Activated T-cell treated with anti-CD3 and anti-CD28 coated beads for 1 hour (primary cell): ENCODE measurements around the gene COLQ.
"Not testable (repeated sequence)": the region's sequence is repeated elsewhere in the genome, so short reads cannot be mapped to it uniquely, and the experiment has no call there.

Experiments used
- DNase-seq: peaks from one replicate; pipeline ENCODE4 v3.0.0-alpha.2; 2020; ENCODE audit warnings: low read depth

Gene COLQ

DNA sequence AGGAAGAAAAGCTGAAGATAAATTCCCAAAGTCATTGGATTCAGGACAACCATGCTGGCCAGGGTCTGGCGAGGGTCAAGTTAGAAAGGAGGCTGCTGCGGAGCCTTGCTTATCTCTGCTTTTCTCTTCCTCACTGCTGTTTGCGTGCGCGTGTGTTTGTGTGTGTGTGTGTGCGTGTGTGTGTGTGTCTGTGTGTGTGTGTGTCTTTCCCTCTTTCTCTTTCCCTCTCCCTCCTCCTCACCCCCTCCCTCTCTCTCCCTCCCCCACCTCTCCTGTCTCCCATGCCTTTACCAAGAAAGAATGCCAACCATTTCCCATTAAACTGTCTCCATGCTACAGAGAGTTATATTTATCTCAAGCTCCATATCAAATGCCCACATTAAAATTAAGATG is at the start of gene COLQ:
Gene COLQ, minus strand, starts transcription at position 134 of the 393 bp plus-strand sequence. Its CDS starts 81 bp downstream, at position 53.
- DNase-seq = no peak

DNA sequence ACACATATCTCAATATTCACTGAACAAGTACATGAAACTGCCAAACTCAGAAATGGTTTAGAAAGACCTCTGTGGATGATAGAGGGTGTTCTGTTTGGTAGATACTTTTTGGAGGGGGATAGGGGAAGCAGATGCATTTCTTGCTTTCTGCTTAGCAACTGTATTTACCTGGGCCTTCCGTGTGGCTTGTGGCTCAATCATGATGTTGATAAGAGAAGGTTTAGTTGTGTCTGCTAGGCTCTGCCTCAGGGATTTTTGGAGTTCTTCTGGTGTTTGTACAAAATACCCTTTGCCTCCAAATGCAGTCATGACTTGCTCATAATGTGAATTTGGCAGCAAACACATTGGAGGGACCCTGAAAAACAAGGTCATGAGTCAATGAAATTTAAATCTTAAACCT is 41.7 kb upstream of the COLQ start:
- DNase-seq = no peak

DNA sequence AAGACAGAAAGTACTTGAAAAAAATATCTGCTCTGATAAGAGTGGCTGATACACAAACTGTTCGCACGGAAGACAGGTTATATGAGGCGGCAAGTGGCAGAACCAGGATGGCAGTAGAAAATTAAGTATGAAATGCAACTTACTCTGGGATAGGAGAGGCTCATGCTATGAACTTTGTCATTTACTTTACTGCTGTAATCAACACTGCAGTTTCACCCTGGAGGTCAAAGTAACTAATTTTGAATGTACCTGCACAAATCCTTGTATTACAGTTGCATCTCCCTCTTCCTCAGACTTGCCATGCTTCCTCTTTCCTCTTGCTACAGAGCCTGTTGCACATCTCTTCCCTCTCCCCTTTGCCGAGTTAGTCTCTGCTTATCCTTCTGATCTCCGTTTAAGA is 41.1 kb upstream of the COLQ start:
- no peak for DNase-seq

DNA sequence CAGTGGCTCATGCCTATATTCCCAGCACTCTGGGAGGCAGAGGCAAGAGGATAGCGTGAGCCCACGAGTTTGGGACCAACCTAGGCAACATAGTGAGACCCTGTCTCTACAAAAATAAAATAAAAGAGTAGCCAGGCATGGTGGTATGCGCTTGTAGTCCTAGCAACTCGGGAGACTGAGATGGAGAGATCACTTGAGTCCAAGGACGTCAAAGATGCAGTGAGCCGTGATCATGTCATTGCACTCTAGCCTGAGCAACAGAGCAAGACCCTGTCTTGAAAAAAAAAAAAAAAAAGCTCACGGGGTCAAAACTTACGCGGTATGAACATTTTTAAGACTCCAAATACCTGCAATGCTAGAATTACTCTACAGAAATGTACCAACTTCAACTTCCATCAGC is 37.1 kb upstream of the COLQ start:
- DNase-seq = no peak

DNA sequence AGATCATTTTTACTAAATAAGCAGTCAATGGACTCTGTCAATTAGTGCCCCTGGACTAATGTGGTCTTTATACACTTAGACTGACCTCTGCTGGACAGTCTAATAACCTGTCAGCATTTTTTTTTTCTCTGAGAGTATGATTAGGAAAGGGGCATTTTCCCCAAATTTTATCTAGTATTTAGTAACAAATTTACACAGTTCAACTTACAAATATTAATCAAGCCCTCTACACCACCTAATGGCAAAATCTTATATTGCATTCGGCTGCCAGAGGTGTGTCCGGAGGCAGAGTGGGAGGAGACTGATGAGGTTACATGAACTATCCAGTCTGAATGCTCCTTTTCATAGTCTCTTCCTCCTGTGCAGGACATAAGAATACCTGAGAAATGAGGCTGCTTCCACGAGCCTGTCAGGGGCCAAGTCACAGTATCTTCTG is 36.0 kb upstream of the COLQ start:
- peak; percentile 7 for DNase-seq

DNA sequence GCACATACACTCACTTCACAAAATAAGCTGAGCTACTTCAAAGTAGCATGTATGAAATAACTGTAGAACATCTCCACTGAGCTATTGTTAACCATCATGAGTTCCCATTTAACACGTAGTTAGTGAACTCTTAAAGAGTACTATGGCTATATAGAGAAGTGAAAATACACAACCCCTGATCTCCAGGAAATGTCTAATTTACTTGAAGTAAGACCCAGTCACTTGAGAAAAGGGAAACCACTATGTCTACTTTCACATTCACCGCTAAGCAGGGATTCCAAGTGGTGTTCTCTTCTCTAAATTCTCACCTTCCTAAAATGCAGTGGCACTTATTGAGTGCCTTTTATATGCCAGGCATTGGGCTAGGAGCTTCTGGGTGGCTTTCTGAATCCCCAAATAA is 35.0 kb upstream of the COLQ start:
- no peak for DNase-seq

DNA sequence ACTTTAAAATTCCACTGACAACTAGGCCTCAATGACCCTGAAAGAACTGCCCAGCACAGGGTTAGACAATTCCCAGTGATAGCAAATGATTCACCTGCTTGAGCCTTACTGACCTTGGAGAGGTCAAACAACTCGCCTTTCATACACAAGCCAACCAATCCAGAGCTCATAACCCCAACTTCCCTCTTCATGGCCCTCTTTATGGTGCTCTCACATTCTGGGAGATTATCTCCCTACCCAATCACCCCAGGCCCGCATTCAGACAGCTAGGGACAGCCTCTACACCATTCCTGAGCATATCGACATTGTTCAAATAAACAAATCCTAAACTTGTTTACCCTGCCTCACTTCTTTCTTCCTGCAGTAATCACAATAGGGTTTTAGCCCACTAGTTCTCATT is 32.2 kb upstream of the COLQ start:
- DNase-seq = no peak

DNA sequence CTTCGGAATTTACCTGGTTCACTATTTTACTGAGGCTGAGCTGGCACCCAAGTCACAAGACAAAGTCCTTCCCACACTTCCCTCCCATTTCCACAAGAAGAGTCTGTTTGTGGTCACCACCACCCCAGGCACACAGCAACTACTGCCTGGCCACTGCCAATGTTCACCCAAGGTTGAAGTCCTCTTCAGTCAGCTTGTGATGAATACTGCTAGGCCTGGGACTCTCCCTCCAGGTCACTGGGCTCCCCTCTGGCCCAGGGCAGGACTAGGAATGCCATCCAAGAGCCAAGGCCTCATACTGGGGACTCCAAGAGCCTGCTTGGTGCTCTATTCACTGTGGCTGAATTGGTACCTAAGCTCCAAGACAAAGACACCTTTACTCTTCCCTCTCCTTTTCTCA is 30.4 kb upstream of the COLQ start:
- no peak for DNase-seq

DNA sequence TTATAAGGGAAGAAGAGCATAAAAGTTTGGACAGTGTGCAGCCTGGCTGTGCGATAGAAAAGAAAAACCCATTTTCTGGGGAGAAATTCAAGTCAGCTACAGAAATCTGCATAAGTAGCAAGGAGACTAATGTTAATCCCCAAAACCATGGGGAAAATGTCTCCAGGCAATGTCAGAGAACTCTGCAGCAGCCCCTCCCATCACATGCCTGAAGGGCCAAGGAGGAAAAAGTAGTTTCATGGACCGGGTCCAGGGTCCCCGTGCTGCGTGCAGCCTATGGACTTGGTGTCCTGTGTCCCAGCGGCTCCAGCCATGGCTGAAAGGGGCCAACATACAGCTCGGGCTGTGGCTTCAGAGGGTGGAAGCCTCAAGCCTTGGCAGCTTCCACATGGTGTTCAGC is 28.3 kb upstream of the COLQ start:
- no peak for DNase-seq

DNA sequence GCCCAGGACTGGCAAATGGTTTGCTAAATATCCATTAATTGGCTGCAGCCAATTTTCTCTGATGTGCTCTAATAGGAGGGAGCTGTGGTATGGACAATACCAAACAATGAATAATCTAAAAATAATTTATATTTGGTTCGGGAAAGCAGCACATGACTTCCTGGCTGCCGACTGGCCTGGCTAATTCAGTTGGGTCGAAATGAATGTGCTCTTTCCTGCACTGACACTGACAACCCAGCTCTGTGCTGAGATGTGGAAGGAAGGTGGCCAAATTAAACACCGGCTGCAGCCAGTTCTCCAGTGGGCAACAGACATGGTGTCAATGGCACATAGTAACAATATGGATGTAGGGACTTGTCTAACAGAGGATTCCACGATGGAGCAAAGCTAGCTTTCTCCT is 21.1 kb upstream of the COLQ start:
- DNase-seq = no peak

DNA sequence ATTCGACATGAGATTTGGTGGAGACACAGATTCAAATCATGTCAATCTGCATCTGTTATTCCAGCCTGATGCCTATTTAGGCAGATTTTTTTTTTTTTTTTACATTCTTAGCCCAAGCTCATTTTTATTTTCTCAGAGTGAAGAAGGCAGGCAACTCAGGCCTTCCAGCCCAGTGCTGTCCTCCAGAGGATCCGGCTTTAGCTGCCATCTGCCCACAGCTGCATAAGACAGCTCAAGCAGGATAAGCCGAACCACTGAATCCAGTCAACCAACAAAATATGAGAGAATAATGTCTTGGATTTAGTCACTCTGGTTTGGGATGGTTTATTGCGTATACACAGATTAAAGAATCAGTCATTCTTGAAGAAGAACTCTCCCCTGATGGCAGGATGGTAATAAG is 19.9 kb upstream of the COLQ start:
- no peak for DNase-seq

DNA sequence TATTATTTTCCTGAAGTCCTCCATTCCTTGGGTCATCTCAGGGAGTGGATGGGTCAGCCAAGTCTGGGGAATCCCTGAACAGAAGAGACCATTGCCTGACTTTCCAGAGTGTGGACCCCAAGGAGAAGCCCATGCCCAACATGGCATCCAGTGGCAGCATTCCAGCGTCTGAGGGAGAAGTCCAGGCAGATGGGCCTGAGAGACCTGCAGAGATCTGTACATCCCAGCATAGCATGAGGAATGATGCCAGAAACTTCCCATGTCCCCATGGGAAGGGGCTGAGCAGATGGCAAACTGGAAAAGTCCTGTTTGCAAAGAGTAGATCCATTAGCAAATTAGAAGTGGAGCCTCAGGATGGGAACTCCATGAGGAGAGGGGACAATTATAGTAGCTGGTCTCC is 17.6 kb upstream of the COLQ start:
- no peak for DNase-seq

DNA sequence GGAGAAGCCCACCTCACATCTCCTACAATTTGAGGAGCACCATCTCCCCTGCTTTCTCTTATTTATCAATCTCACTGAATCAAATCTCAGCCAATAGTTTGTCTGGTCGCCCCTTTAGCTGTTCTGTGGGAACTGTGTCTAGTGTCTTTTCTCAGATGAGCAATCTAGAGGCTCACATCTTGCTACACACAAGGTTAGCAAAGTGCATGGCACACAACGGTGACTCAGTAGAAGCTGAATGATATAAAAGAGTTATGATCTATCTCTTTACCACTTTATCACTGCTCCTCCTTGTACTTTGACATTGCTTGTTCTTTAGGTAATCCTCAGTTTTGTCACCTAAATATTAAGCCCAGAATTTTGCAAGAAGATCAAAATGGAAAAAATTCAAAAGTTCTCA is 16.8 kb upstream of the COLQ start:
- DNase-seq = no peak

DNA sequence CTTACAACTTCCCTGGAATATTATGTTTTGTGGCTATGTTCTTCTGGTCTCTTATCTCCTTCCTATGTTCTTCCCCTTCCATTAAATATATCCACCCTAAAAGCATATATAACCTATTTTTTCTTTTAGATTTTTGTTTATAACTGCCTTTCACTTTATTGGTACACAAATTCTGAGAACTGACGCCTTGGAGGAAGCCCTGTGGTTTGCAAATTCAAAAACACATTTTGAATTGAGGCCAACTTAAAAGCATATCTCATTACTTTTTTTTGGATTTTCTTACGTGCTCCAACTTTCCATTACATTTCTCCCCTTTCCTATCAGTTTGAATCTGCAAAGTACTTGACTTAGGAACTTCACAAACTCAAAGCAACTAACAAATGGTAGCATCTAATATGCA is 15.3 kb upstream of the COLQ start:
- no peak for DNase-seq

DNA sequence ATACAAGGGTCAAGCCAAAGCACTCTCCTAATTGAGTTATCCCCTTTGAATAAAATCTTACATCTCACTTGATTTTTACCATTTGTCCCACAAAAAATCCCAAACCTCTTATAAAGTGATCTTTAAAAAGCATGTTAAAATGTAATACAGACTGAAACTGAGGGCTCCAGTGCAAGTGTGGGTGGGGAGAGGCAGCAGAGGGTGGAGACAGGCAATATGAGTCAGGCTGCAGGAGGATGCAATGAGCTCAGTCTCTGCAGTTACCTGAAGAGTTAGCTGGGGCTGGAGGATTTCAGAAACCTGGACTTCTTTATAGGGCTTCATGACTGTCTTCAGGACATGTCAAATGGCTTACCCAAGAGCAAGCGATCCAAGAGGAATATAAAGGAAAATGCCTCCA is 14.2 kb upstream of the COLQ start:
- peak; percentile 19 for DNase-seq

DNA sequence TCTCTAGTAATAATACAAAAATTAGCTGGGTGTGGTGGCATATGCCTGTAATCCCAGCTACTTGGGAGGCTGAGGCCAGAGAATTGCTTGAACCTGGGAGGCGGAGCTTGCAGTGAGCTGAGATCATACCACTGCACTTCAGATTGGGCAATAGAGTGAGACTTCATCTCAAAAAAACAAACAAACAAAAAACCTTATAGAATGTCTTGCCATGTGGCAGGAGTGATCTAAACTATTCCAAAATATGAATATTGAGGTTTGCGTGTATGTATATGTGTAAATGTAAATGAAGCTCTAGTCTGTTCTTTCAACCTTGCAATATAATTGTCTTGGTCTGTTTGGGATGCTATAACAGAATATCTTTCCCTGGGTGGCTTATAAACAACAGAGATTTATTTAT is 11.1 kb upstream of the COLQ start:
- not testable (repeated sequence) for DNase-seq

DNA sequence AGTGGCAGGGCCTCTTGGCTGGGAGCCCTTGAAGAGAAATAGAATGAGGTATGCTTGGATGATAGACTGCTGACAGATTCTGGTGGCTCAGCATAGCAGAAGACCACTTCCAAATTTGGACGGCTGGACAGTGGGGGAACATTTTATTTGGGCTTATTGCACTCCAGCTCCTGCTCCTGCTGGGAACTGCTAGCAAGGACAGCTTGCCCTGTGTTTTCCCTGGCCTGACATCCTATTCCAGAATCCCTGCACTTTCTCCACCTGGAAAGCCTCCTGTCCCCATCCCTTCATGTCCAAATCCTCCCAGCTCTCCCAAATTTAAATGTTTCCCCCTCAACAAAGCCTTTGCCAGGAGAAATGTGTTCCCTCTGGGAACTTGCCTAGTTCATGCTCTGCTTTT is 9.8 kb upstream of the COLQ start:
- DNase-seq = no peak

DNA sequence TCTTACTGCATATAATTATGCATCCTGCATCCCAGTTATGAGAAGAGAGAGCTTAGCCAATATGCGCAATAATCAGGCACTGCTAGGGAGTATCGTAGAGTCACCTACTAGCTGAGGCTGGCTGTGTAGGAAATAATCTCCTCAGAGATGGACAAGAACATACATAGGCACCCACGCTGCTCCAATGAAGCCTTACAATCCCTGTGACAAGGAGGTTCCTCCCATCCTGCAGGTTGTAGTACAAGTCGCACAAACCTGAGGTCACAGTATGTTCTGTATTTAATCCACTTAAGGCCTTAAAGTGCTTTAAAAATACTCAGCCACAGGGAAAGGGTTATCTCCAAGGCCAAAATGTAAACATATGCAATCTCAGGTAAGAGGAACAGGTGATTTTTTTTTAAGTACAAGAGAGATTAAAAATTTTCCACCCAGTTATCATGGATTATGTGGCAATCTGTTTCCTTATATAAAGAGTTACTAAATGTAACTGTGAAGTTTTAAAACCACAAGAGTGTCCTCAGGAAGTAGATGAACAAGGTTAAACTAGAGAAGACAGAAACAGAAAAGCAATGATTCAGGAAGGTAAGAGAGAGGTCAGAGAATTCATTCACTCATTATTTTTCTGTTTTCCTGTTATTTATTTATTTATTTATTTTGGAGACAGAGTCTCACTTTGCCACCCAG is 7.5 kb upstream of the COLQ start:
- DNase-seq = no peak

DNA sequence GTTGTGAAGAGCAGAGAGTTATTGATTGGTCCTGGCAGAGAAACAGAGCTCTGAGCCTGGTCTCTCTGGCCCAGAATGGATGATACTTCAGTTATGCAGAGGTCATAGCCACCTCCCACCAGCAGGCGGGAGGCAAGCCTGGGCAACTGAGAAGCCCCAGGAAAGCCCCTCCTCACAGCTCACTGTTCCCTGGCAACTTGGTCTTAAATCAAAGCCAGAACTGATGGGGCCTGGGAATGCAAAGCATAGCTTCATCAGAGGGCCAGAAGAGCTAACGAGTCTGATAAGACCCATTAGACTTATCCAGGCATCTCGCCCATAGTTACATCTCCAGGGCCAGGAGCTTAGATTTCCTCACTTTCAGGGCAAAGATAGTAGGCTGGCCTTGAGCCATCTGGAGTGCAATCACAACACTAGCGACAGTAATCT is 5.5 kb upstream of the COLQ start:
- no peak for DNase-seq

DNA sequence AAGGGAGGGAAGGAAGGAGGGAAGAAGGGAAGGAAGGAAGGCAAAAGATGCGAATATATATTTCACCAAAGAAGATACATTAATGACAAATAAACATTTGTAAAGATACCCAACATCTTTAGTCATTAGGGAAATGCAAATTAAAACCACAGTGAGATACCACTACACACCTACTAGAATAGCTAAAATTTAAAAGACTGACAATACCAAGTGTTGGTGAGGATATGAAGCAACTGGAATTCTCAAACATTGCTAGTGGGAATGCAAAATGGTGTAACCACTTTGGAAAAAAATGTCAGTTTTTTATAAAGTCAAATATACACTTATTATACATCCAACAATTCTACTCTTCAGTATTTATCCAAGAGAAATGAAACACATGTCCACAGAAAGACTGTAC is 4.3 kb upstream of the COLQ start:
- DNase-seq = no peak

DNA sequence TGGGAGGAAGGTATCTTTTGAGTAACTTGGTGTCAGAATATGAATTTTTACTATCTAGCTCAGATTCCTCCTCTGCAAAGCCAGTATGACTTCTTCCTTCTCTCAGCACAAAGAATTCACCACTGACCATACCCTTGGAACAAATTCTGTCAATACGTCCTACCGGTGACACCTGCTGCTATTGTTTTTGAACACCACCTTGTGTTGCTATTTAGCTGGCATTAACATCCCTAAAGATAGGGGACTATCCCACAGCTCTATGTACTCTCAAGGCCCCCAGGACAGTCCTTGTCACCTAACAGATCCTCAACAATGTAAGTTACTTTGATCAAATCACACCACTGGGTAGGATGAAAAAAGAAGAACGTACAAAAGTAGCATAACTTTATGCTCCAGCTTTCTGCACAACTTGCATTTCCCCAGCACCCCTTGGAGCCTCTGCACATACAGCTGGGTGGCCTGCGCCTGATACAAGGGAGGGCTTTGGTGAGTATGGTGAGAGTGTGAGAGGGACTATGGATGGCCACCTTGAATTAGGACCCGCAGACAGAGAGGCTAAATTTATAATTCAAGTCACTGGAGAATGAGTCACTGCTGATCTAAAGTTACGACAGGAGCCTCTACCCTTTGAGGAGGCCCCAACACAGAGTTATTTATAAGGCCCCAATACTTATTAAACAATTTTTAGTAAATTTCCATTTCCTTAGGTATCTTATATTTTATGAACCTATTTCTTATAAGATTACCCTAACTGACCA is 2.3 kb upstream of the COLQ start:
- no peak for DNase-seq

DNA sequence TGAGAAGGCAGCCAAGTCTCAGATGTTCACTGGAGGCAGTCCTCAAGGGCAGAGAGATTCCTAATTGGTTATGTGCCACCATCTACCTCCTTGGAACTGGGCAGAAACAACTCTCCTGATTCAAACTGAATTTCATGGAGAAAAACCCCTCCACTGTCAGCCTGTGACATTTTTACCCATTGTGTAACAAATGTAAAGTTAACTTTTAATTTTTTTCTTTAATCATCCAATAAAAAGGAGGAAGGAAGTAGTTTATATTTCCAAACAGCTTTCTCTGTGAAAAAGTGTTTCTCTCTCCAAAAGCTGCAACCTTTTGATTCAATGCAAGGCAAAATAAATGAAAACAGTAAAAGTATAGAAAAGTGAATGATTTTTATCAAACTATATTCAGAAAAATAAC is 510 bp upstream of the COLQ start:
- DNase-seq = no peak

DNA sequence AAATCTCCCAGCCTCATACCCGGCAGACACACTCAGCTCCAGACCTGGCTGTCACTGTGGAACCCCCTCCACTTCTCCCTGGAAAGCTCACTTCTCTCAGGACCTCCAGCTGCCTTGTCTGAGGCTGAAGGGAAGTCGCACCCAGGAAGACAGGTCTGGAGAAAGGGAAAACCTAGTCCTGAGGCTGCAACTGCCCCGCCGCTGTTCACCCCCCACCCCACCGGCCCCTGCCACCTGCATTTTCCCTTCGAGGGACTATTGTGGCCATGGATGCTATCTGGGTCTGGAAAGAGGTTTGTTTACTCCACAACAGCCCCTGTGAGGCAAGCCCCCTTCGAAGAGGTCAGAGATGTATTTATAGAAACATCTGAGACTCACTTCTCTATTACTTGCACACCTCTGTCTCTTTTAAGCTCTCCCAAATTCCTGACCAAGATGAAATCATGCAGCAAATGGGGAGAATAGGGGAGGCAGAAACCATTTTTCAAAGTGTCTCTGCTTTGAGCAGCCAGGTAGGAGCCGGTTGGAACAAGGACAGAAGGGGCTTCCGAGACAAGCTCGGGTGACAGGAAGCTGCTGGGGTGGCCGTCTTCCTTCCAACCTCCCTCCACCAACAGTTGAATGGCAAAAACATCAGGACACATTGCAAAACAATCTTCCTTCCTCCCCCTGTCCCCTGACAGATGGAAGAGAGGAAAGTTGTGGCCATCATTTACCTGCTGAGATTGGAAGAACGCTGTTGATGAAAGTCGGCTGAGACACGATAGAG is 518 bp downstream of the COLQ start:
- DNase-seq = no peak
